Breast epithelium (tissue), 4 donors: ENCODE results near the gene VLDLR. TPM values are rescaled to one million over a fixed set of nuclear protein-coding genes. Genes with fewer than 3 reads are reported as not detected.

Experiments
- DNase-seq, 2 donors: peaks; one replicate each; pipeline ENCODE4 v3.0.0-alpha.2; 2019; ENCODE audit warnings: low spot score in 2 of 2
- H3K27ac ChIP-seq, 2 donors: fragments of 200-600 bp; sonication (generic) in 1 of 2; one replicate each; pipeline ENCODE4 v1.5.1; 2016 to 2019; ENCODE audit warnings: mild to moderate bottlenecking in 1 of 2
- H3K27me3 ChIP-seq, 2 donors: fragments of 200-600 bp; sonication (generic) in 1 of 2; one replicate each; pipeline versions ENCODE4 v1.5.1 to v1.6.0; 2017 to 2019; ENCODE audit warnings: control low read depth in 1 of 2, mild to moderate bottlenecking in 1 of 2
- H3K36me3 ChIP-seq: fragments of 200-600 bp; one replicate; pipeline ENCODE4 v1.5.1; 2019
- H3K4me1 ChIP-seq, 2 donors: fragments of 200-600 bp; sonication (generic); one replicate each; pipeline ENCODE4 v1.5.1; 2016 to 2019; ENCODE audit warnings: control low read depth in 1 of 2
- H3K4me3 ChIP-seq, 3 donors: fragments of 200-600 bp; sonication (generic); 1 replicate in 2 of 3; 2 replicates in 1 of 3; pipeline ENCODE4 v1.5.1; 2016 to 2019; ENCODE audit warnings: mild to moderate bottlenecking in 3 of 3, moderate library complexity in 2 of 3
- H3K9me3 ChIP-seq, 2 donors: fragments of 200-600 bp; sonication (generic) in 1 of 2; one replicate each; pipeline ENCODE4 v1.5.1; 2016 to 2019; ENCODE audit warnings: control low read depth in 1 of 2
- CTCF ChIP-seq, 3 donors: fragments of 450-650 bp; IDR thresholded peaks; one replicate each; pipeline ENCODE4 v1.5.1; 2016 to 2017; ENCODE audit warnings: antibody characterized with exemption in 3 of 3, mild to moderate bottlenecking in 3 of 3, moderate library complexity in 3 of 3
- POLR2A ChIP-seq: fragments of 450-650 bp; IDR thresholded peaks from one replicate; pipeline ENCODE4 v1.6.1; 2016; ENCODE audit warnings: antibody characterized with exemption, mild to moderate bottlenecking, moderate library complexity
- POLR2AphosphoS5 ChIP-seq, 3 donors: sonication (generic); formaldehyde crosslinking; IDR thresholded peaks; one replicate each; pipeline ENCODE4 v1.6.1; 2017; ENCODE audit warnings: antibody characterized with exemption in 3 of 3
- intact Hi-C: fragments of 100-400 bp; cut with DNase I; formaldehyde crosslinking; loops from one replicate; pipeline ENCODE4 v1.15.1; 2023; ENCODE audit warnings: low total_unique reads
- total RNA-seq, 3 donors: library from RNA; depleted of rRNA; stranded (reverse); fragments of >200 nt; gene quantifications; one replicate each; pipeline ENCODE4 v1.1.0, GENCODE V29; 2016

The VLDLR gene
- total RNA-seq, 3 donors from 2014 or later = 6.7 to 11.7 (median 7.5) TPM

DNA sequence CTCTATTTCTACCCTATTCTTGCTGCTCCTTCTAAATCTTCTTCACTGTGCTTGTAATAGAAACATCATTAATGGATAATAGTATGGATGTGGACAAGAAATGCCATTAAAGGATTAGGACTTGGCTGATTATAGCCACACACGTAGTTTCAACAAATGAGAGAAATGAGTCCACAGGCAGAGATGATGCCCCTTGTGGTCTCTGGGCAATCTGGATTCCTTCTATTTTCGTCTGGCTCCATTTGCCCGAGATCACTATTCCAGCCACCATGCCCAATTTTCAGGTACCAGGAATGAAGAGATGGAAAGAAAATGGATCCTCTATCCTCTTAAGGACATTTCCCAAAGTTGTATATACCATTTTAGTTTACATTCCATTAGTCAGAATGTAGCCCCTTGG is 13.2 kb downstream of the VLDLR start:
- DNase-seq = no peak
- Histone ChIP-seq H3K27me3 (no peaks in the 10 kb centered on the region), H3K4me1 (no peaks in the 10 kb centered on the region), H3K9me3 (no peaks in the 10 kb centered on the region), H3K36me3 (no peaks in the 10 kb centered on the region), H3K4me3 (no peak overlapping the region), H3K27ac (no peak overlapping the region)
- intact Hi-C loops = no loop called here
- TF ChIP-seq POLR2AphosphoS5 (IDR thresholded peaks at IDR 0.05) (no peak), CTCF (IDR thresholded peaks at IDR 0.05) (no peak), POLR2A (no peak)

- H3K4me1 ChIP-seq = no peaks in the 10 kb centered on the region
- no peaks in the 10 kb centered on the region for H3K27me3 ChIP-seq
- DNase-seq = no peak
- no peaks in the 10 kb centered on the region for H3K36me3 ChIP-seq
- no peak overlapping the region for H3K4me3 ChIP-seq
- intact Hi-C loops = no loop called here
- no peak for TF ChIP-seq POLR2AphosphoS5 (IDR thresholded peaks at IDR 0.05)
- TF ChIP-seq CTCF (IDR thresholded peaks at IDR 0.05) = no peak
- H3K9me3 ChIP-seq = no peaks in the 10 kb centered on the region
- no peak overlapping the region for H3K27ac ChIP-seq
Observed at GRCh38 chr9:2635922-2636321, 14.3 kb downstream of the VLDLR start.

- intact Hi-C loops = no loop called here
- H3K4me1 ChIP-seq = no peaks in the 10 kb centered on the region
- no peaks in the 10 kb centered on the region for H3K27me3 ChIP-seq
- no peak overlapping the region for H3K4me3 ChIP-seq
- H3K36me3 ChIP-seq = no peaks in the 10 kb centered on the region
- H3K27ac ChIP-seq = no peak overlapping the region
- no peaks in the 10 kb centered on the region for H3K9me3 ChIP-seq
- no peak for TF ChIP-seq POLR2A
- no peak for TF ChIP-seq CTCF (IDR thresholded peaks at IDR 0.05)
- TF ChIP-seq POLR2AphosphoS5 (IDR thresholded peaks at IDR 0.05) = no peak
- no peak for DNase-seq
Observed at GRCh38 chr9:2637390-2637789, 15.8 kb downstream of the VLDLR start.

- no peaks in the 10 kb centered on the region for H3K36me3 ChIP-seq
- no peak for DNase-seq
- no peak for TF ChIP-seq CTCF (IDR thresholded peaks at IDR 0.05)
- TF ChIP-seq POLR2AphosphoS5 (IDR thresholded peaks at IDR 0.05) = no peak
- TF ChIP-seq POLR2A = no peak
- no peak overlapping the region for H3K27ac ChIP-seq
- H3K4me3 ChIP-seq = no peak overlapping the region
- intact Hi-C loops = no loop called here
- no peaks in the 10 kb centered on the region for H3K9me3 ChIP-seq
- no peaks in the 10 kb centered on the region for H3K27me3 ChIP-seq
- H3K4me1 ChIP-seq = no peaks in the 10 kb centered on the region
Observed at GRCh38 chr9:2638871-2639673, 17.5 kb downstream of the VLDLR start.

- intact Hi-C loops = no loop called here
- H3K36me3 ChIP-seq = no peaks in the 10 kb centered on the region
- no peaks in the 10 kb centered on the region for H3K9me3 ChIP-seq
- TF ChIP-seq POLR2A (no peak), CTCF (IDR thresholded peaks at IDR 0.05) (no peak), POLR2AphosphoS5 (IDR thresholded peaks at IDR 0.05) (no peak)
- H3K27me3 ChIP-seq = no peaks in the 10 kb centered on the region
- no peak overlapping the region for H3K27ac ChIP-seq
- no peaks in the 10 kb centered on the region for H3K4me1 ChIP-seq
- no peak for DNase-seq
- H3K4me3 ChIP-seq = no peak overlapping the region
Observed at GRCh38 chr9:2639786-2640185, 18.2 kb downstream of the VLDLR start.
